Anterior cingulate cortex (tissue), 58 donors: ENCODE data around the gene HDAC3.
A peak's percentile ranks its signal among the peaks of the same experiment; 100 is the strongest.
"Not testable (repeated sequence)": the region's sequence is repeated elsewhere in the genome, so short reads cannot be mapped to it uniquely, and the experiment has no call there.

Source experiments
- DNase-seq, 58 donors: peaks; one replicate each; lab custom pipeline; 2025; lab: John Stamatoyannopoulos, UW

Gene HDAC3

GRCh38 chr5:141637123-141637766, 596 bp upstream of the HDAC3 start:
- DNase-seq, result peak in 13 of 58 donors; percentile 35 to 73 (median 54)

GRCh38 chr5:141636106-141636412, 590 bp downstream of the HDAC3 start:
- DNase-seq, result no peak

GRCh38 chr5:141635646-141636045, 1.0 kb downstream of the HDAC3 start:
- DNase-seq, result no peak

- DNase-seq, result no peak
These were observed 1.9 kb downstream of the HDAC3 start for GRCh38 chr5:141634720-141635119.

GRCh38 chr5:141633871-141634561, 2.6 kb downstream of the HDAC3 start:
- no peak for DNase-seq

- DNase-seq, result no peak
These were observed 4.0 kb downstream of the HDAC3 start for GRCh38 chr5:141632650-141633049.

GRCh38 chr5:141630570-141631140, 6.0 kb downstream of the HDAC3 start:
- DNase-seq, result no peak

- no peak for DNase-seq
These were observed 8.4 kb downstream of the HDAC3 start for GRCh38 chr5:141628175-141628788.

- DNase-seq, result no peak
These were observed 13.0 kb downstream of the HDAC3 start for GRCh38 chr5:141623611-141624010.

GRCh38 chr5:141623186-141623585, 13.5 kb downstream of the HDAC3 start:
- DNase-seq, result peak in 3 of 58 donors; percentile 8 to 26 (median 20)

GRCh38 chr5:141618804-141619554, 17.7 kb downstream of the HDAC3 start, which contains the start of gene DIAPH1:
TSS of gene DIAPH1 (minus strand) at chr5:141619000. CDS start at chr5:141618914, 86 bp downstream.
- peak; percentile 32 to 93 (median 84) for DNase-seq

GRCh38 chr5:141618030-141618803, 18.4 kb downstream of the HDAC3 start:
- DNase-seq, result peak in 5 of 58 donors; percentile 20 to 57 (median 39)

- DNase-seq, result no peak
These were observed 19.0 kb downstream of the HDAC3 start for GRCh38 chr5:141617682-141618029.

- DNase-seq, result no peak
These were observed 19.5 kb downstream of the HDAC3 start for GRCh38 chr5:141617128-141617527.

- no peak for DNase-seq
These were observed 20.5 kb downstream of the HDAC3 start for GRCh38 chr5:141615991-141616720.

GRCh38 chr5:141613344-141613743, 23.3 kb downstream of the HDAC3 start:
- no peak for DNase-seq

- no peak for DNase-seq
These were observed 25.4 kb downstream of the HDAC3 start for GRCh38 chr5:141611289-141611688.

GRCh38 chr5:141609921-141610320, 26.7 kb downstream of the HDAC3 start:
- DNase-seq, result not testable (repeated sequence)

- DNase-seq, result no peak
These were observed 27.6 kb downstream of the HDAC3 start for GRCh38 chr5:141609044-141609443.
